IMR-90 (cell line): Measurements from ENCODE around the gene SYCP2. TPM values are rescaled to one million over a fixed set of nuclear protein-coding genes. Genes with fewer than 3 reads are reported as not detected.

ENCODE experiments used
- ATAC-seq: fragments of 200-7000 bp; cut with Tn5 transposase; 2 replicates; pipeline ENCODE4 v1.9.1; 2020; ENCODE audit warnings: low read depth, mild to moderate bottlenecking, moderate library complexity
- BruUV-seq: library from RNA; stranded (reverse); fragments of 400-500 nt; replicated peaks from 2 replicates; lab custom pipeline; 2021; lab: Mats Ljungman, UMichigan
- CTCF ChIA-PET: fragments of 300-600 bp; formaldehyde crosslinking; extraction: SDS; loops from one replicate; lab custom pipeline; 2021; ENCODE audit warnings: antibody characterized with exemption; lab: Yijun Ruan, JAX
- POLR2A ChIA-PET: fragments of 300-600 bp; sonication (Branson Sonifier 250); formaldehyde crosslinking; loops from one replicate; lab custom pipeline; 2022; ENCODE audit warnings: antibody characterized with exemption; ENCODE audit not compliant: unreplicated experiment; lab: Charles Lee
- DNase-seq: peaks from one replicate; pipeline ENCODE4 v3.0.0; 2013
- H2AFZ ChIP-seq: replicated peaks from 2 replicates; pipeline ENCODE3; 2013; ENCODE audit warnings: low read length, mild to moderate bottlenecking; ENCODE audit not compliant: poor library complexity
- H2AK5ac ChIP-seq: 2 replicates; pipeline ENCODE4 v1.6.1; 2013; ENCODE audit warnings: low read depth, low read length, inconsistent platforms
- H2AK9ac ChIP-seq: replicated peaks from 2 replicates; pipeline ENCODE3; 2013; ENCODE audit warnings: mild to moderate bottlenecking, low read depth, low read length, moderate library complexity; ENCODE audit not compliant: poor library complexity
- H2BK120ac ChIP-seq: 2 replicates; pipeline ENCODE4 v1.6.1; 2013; ENCODE audit warnings: low read depth, low read length, inconsistent platforms
- H2BK15ac ChIP-seq: 3 replicates; pipeline ENCODE4 v1.6.1; 2013; ENCODE audit warnings: low read depth, low read length, inconsistent platforms
- H2BK20ac ChIP-seq: 2 replicates; pipeline ENCODE4 v1.6.1; 2013; ENCODE audit warnings: low read depth, mild to moderate bottlenecking, inconsistent platforms, low read length, moderate library complexity
- H2BK5ac ChIP-seq: 2 replicates; pipeline ENCODE4 v1.6.1; 2013; ENCODE audit warnings: mild to moderate bottlenecking, low read depth, low read length, inconsistent platforms; ENCODE audit not compliant: poor library complexity, severe bottlenecking
- H3K14ac ChIP-seq: replicated peaks from 2 replicates; pipeline ENCODE4 v1.6.1; 2013; ENCODE audit warnings: low read depth, low read length, inconsistent platforms
- H3K18ac ChIP-seq: 2 replicates; pipeline ENCODE4 v1.6.1; 2013; ENCODE audit warnings: low read depth, low read length, control low read depth
- H3K23ac ChIP-seq: 2 replicates; pipeline ENCODE4 v1.6.1; 2013; ENCODE audit warnings: low read depth, low read length, inconsistent platforms
- H3K27ac ChIP-seq: 2 replicates; pipeline ENCODE4 v1.5.1; 2013; ENCODE audit warnings: mild to moderate bottlenecking, control low read depth, low read length; ENCODE audit not compliant: insufficient read depth
- H3K27me3 ChIP-seq: 2 replicates; pipeline ENCODE4 v1.6.1; 2013; ENCODE audit warnings: low read length; ENCODE audit not compliant: control insufficient read depth, insufficient read depth
- H3K36me3 ChIP-seq: 2 replicates; pipeline ENCODE4 v1.6.1; 2013; ENCODE audit warnings: low read length, mixed read lengths; ENCODE audit not compliant: control insufficient read depth, insufficient read depth
- H3K4ac ChIP-seq: 2 replicates; pipeline ENCODE4 v1.6.1; 2013; ENCODE audit warnings: low read depth, low read length, inconsistent platforms
- H3K4me1 ChIP-seq: 2 replicates; pipeline ENCODE4 v1.6.1; 2013; ENCODE audit warnings: low read length, mixed read lengths; ENCODE audit not compliant: control insufficient read depth, insufficient read depth
- H3K4me2 ChIP-seq: 2 replicates; pipeline ENCODE4 v1.6.1; 2013; ENCODE audit warnings: low read depth, mild to moderate bottlenecking, control low read depth, low read length, moderate library complexity
- H3K4me3 ChIP-seq: 2 replicates; pipeline ENCODE4 v1.5.1; 2013; ENCODE audit warnings: low read depth, mild to moderate bottlenecking, control low read depth, low read length, moderate library complexity; ENCODE audit not compliant: insufficient read depth
- H3K56ac ChIP-seq: 2 replicates; pipeline ENCODE4 v1.6.1; 2013; ENCODE audit warnings: low read length, inconsistent platforms; ENCODE audit not compliant: insufficient read depth; ENCODE audit errors: extremely low read depth
- H3K79me1 ChIP-seq, 2 experiments: 2 replicates each; pipeline ENCODE4 v1.6.1; 2013; ENCODE audit warnings: low read length in 2 of 2, inconsistent platforms in 1 of 2, low read depth in 1 of 2
- H3K9ac ChIP-seq: 2 replicates; pipeline ENCODE4 v1.6.1; 2013; ENCODE audit warnings: low read depth, low read length, control low read depth
- H3K9me1 ChIP-seq: 2 replicates; pipeline ENCODE4 v1.6.1; 2013; ENCODE audit warnings: low read length, inconsistent platforms; ENCODE audit not compliant: insufficient read depth
- H3K9me3 ChIP-seq: 2 replicates; pipeline ENCODE4 v1.6.1; 2013; ENCODE audit warnings: low read length; ENCODE audit not compliant: control insufficient read depth, insufficient read depth
- H4K20me1 ChIP-seq: 2 replicates; pipeline ENCODE4 v1.6.1; 2013; ENCODE audit warnings: low read length, inconsistent platforms; ENCODE audit not compliant: insufficient read depth
- H4K5ac ChIP-seq: 2 replicates; pipeline ENCODE4 v1.6.1; 2013; ENCODE audit warnings: mild to moderate bottlenecking, low read depth, low read length, control low read depth
- H4K8ac ChIP-seq, 2 experiments: 2 replicates each; pipeline ENCODE4 v1.6.1; 2013; ENCODE audit warnings: low read depth in 2 of 2, low read length in 2 of 2, control low read depth in 1 of 2, inconsistent platforms in 1 of 2
- H4K91ac ChIP-seq: 2 replicates; pipeline ENCODE4 v1.6.1; 2013; ENCODE audit warnings: low read depth, low read length, inconsistent platforms; ENCODE audit not compliant: insufficient read depth
- BHLHE40 ChIP-seq: fragments of 150-350 bp; IDR thresholded peaks from 2 replicates; pipeline ENCODE4 v1.6.1; 2016; ENCODE audit warnings: mild to moderate bottlenecking, low read depth, low read length
- CEBPB ChIP-seq: IDR thresholded peaks from 2 replicates; pipeline ENCODE4 v1.6.1; 2012; ENCODE audit warnings: low read depth, low read length, improper control_type of control experiment
- ELK1 ChIP-seq: fragments of 150-350 bp; IDR thresholded peaks from 2 replicates; pipeline ENCODE4 v1.6.1; 2016; ENCODE audit warnings: low read depth, mild to moderate bottlenecking, low read length, moderate library complexity, borderline replicate concordance
- MAFK ChIP-seq: IDR thresholded peaks from 2 replicates; pipeline ENCODE4 v1.6.1; 2012; ENCODE audit warnings: low read depth, low read length, improper control_type of control experiment
- MAZ ChIP-seq: IDR thresholded peaks from 2 replicates; pipeline ENCODE4 v1.6.1; 2012; ENCODE audit warnings: low read depth, mild to moderate bottlenecking, low read length, improper control_type of control experiment, moderate library complexity, borderline replicate concordance
- MXI1 ChIP-seq: IDR thresholded peaks from 2 replicates; pipeline ENCODE4 v1.6.1; 2012; ENCODE audit warnings: low read depth, mild to moderate bottlenecking, low read length, moderate library complexity, borderline replicate concordance
- POLR2A ChIP-seq: IDR thresholded peaks from 2 replicates; pipeline ENCODE4 v1.6.1; 2012; ENCODE audit warnings: mild to moderate bottlenecking, low read depth, low read length
- RAD21 ChIP-seq: IDR thresholded peaks from 2 replicates; pipeline ENCODE4 v1.6.1; 2012; ENCODE audit warnings: low read length, improper control_type of control experiment
- RCOR1 ChIP-seq: IDR thresholded peaks from 2 replicates; pipeline ENCODE4 v1.6.1; 2012; ENCODE audit warnings: mild to moderate bottlenecking, low read length, improper control_type of control experiment; ENCODE audit not compliant: insufficient replicate concordance
- SMC3 ChIP-seq: fragments of 150-350 bp; IDR thresholded peaks from 2 replicates; pipeline ENCODE4 v1.6.1; 2016; ENCODE audit warnings: low read depth, mild to moderate bottlenecking, antibody characterized with exemption, low read length, moderate library complexity
- WGBS, 2 experiments: methylation state at CpG; one replicate each; pipeline versions ENCODE4 v1.1.5 to v1.1.7; 2013; ENCODE audit warnings: missing lambda C conversion rate in 2 of 2; ENCODE audit not compliant: insufficient read length in 1 of 2; ENCODE audit errors: extremely low coverage in 2 of 2; 5-methylcytosine and 5-hydroxymethylcytosine counted together
- dilution Hi-C: fragments of 300-500 bp; cut with HindIII; formaldehyde crosslinking; loops from one replicate; pipeline ENCODE4 v1.14.3; 2018; ENCODE audit warnings: low sequenced_read_pairs; ENCODE audit not compliant: unreplicated experiment
- in situ Hi-C: fragments of 300-500 bp; cut with MboI; formaldehyde crosslinking; loops from 3 replicates; pipeline ENCODE4 v1.14.3; 2019; ENCODE audit warnings: low sequenced_read_pairs, inconsistent platforms, mixed read lengths
- intact Hi-C: fragments of 100-400 bp; cut with micrococcal nuclease; formaldehyde crosslinking; loops from 2 replicates; pipeline ENCODE4 v1.10.0; 2022
- polyA plus RNA-seq, 3 experiments: library from polyadenylated mRNA; depleted of rRNA; stranded (reverse); fragments of >200 nt; gene quantifications; 2 replicates each; pipeline ENCODE4 v1.2.3, GENCODE V29; 2012; ENCODE audit warnings: low replicate concordance in 1 of 3
- total RNA-seq: library from RNA; depleted of rRNA; stranded (reverse); fragments of >200 nt; gene quantifications from 2 replicates; pipeline ENCODE4 v1.2.3, GENCODE V29; 2012

The SYCP2 gene
- total and polyA plus RNA-seq, 2 of the 4 experiments (the other 2 are of a cell fraction) = 0.18 to 0.31 TPM

DNA sequence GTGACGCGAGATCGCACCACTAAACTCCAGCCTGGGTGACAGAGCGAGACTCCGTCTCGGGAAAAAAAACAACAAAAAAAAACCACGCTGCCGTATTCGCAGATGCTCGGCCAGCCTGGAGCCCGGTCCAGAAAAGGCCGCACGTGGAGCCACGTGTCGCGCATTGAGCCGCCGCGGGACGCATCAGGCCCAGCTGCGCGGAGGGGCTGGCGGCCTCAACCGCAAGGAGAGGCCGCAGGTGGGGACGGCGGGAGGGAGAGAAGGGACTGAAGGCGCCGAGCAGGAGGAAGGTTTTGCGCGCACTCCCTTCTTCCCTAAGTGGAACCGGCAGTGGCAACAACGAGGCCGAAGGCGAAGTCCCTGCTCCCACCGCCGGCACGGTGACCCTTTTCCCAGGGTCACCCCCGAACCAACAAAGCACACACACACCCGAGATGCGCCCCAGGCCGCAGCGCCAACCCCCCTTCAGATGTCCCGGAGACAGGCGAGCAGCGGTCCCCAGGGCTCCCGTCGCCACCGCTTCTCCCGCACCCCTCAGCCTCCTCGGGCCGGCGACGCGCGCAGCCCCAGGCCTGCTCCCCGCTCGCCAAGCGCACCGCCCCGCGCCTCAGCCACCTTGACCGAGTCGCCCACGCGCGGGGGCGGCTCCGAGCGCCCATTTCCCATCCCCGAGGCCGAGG is 681 bp downstream of the SYCP2 start:
- dilution Hi-C loops = no loop called here
- TF ChIP-seq RAD21 = no peak
- TF ChIP-seq CEBPB = no peak
- TF ChIP-seq SMC3 = no peak
- no peak for TF ChIP-seq MAFK
- no peak for TF ChIP-seq POLR2A
- no peak for TF ChIP-seq BHLHE40
- no peak for TF ChIP-seq MXI1
- TF ChIP-seq MAZ = no peak
- no peak for TF ChIP-seq ELK1
- TF ChIP-seq RCOR1 = no peak
- no TSS peak for BruUV-seq
- H2BK20ac ChIP-seq = no peak overlapping the region
- no peak overlapping the region for H2AK5ac ChIP-seq
- DNase-seq (no peak), ATAC-seq (no peak)
- H4K5ac ChIP-seq = no peak overlapping the region
- intact Hi-C loops = no loop called here
- 0 out of 2 replicates have a peak, but pooled peaks cover 3% of the 10 kb centered on the region for H4K20me1 ChIP-seq
- H2AK9ac ChIP-seq = no peak overlapping the region
- no peak overlapping the region for H3K4me3 ChIP-seq
- no peak overlapping the region for H3K4ac ChIP-seq
- WGBS, 2 experiments = 100% methylated on average over 4 of the region's 72 CpGs; no CpG with 5 or more reads in 1 of the 2 experiments
- H3K23ac ChIP-seq = no peak overlapping the region
- H3K36me3 ChIP-seq = no peaks in the 10 kb centered on the region
- no peaks in the 10 kb centered on the region for H3K27me3 ChIP-seq
- 0 out of 4 replicates have a peak, but pooled peaks cover 0 to 5% of the 10 kb centered on the region in 2 experiments for H3K79me1 ChIP-seq
- ChIA-PET CTCF (no interaction called here), POLR2A (no interaction called here)
- no peak overlapping the region for H3K56ac ChIP-seq
- no peaks in the 10 kb centered on the region for H3K9me1 ChIP-seq
- H3K9ac ChIP-seq = no peak overlapping the region
- no peak overlapping the region for H2BK5ac ChIP-seq
- H3K4me1 ChIP-seq = no peaks in the 10 kb centered on the region; the same call in 1 of the 2 replicates
- no peak overlapping the region for H3K18ac ChIP-seq
- no peak overlapping the region for H2AFZ ChIP-seq
- H3K9me3 ChIP-seq = no peaks in the 10 kb centered on the region
- no peak overlapping the region for H3K27ac ChIP-seq
- H2BK120ac ChIP-seq = no peak overlapping the region
- in situ Hi-C loops = no loop called here
- no peak overlapping the region for H3K4me2 ChIP-seq
- no peak overlapping the region for H4K8ac ChIP-seq
- no peak overlapping the region for H3K14ac ChIP-seq
- H2BK15ac ChIP-seq = no peak overlapping the region
- no peak overlapping the region for H4K91ac ChIP-seq
